Measurements from ENCODE around the gene BCL2L12. TPM values are rescaled to one million over a fixed set of nuclear protein-coding genes. Genes with fewer than 3 reads are reported as not detected.
"Not testable (repeated sequence)": the region's sequence is repeated elsewhere in the genome, so short reads cannot be mapped to it uniquely, and the experiment has no call there.

BCL2L12 gene
- total and polyA plus RNA-seq, 7 experiments from 2014 or later, result 11.3 to 57.2 (median 14.8) TPM

- POLR2A ChIA-PET, result no interaction called here
Measured at GRCh38 chr19:49716154-49716553, 50.4 kb downstream of the BCL2L12 start.

GRCh38 chr19:49718511-49718910 lies 52.8 kb downstream of the BCL2L12 start:
- ChIA-PET POLR2A (interaction anchor here (0.6 to 1.9 kb wide), 9 partner anchors 12 to 351 kb away, joined by 3 to 23 read pairs (median 3); partner anchors contain the start of genes AP2A1, ATF5 and PRMT1), CTCF (interaction anchor here (0.7 to 0.8 kb wide), 2 partner anchors 218 to 520 kb away, joined by 5 to 6 read pairs; no protein-coding TSS in a partner anchor)
- intact Hi-C loops (cut with micrococcal nuclease), result loop anchor here in 1 of 2 donors (5.0 kb wide), 1 partner anchor 174 kb away; no protein-coding TSS in a partner anchor

More at GRCh38 chr19:49716154-49716553, 50.4 kb downstream of the BCL2L12 start:
- Histone ChIP-seq H3K27me3 (ENCODE audit: control insufficient read depth in 2 of 2, insufficient read depth in 2 of 2, low read length in 2 of 2) (no peaks in the 10 kb centered on the region), H3K9me3 (ENCODE audit: control insufficient read depth in 2 of 3, low read length in 3 of 3) (no peaks in the 10 kb centered on the region), H3K4me1 (ENCODE audit: control insufficient read depth in 2 of 2, insufficient read depth in 2 of 2, low read length in 2 of 2) (peaks cover 6 to 9% of the 10 kb centered on the region in 2 donors), H3K27ac (ENCODE audit: low read depth, low read length) (no peak overlapping the region), H3K36me3 (ENCODE audit: control insufficient read depth in 2 of 3, insufficient read depth in 3 of 3, low read length in 3 of 3) (no peaks in the 10 kb centered on the region), H3K4me3 (ENCODE audit: low read length) (no peak overlapping the region)
- Mint-ChIP-seq H3K9me3 (no peaks in the 10 kb centered on the region), H3K36me3 (peaks cover 0 to 14% (median 5%) of the 10 kb centered on the region in 5 donors), H3K4me1 (peaks cover 7 to 18% (median 11%) of the 10 kb centered on the region in 7 donors), H3K4me3 (peak overlapping the region in 1 of 10 donors; percentile 34), H3K27ac (peak overlapping the region in 3 of 9 donors; percentile 41 to 43 (median 43)), H3K27me3 (no peaks in the 10 kb centered on the region)
- CTCF ChIA-PET, result interaction anchor here (0.6 to 1.6 kb wide), 4 partner anchors 15 to 1132 kb away, joined by 3 to 4 read pairs (median 3); no protein-coding TSS in a partner anchor
- DNase-seq (no peak), ATAC-seq (no peak)
- intact Hi-C loops (cut with micrococcal nuclease), result loop anchor here in 1 of 2 donors (2.0 to 5.0 kb wide), 3 partner anchors 25 to 176 kb away; partner anchors contain the start of genes CPT1C and PTOV1

GRCh38 chr19:49718991-49719390 lies 53.3 kb downstream of the BCL2L12 start:
- no peaks in the 10 kb centered on the region for H3K36me3 ChIP-seq (ENCODE audit: control insufficient read depth in 2 of 3, insufficient read depth in 3 of 3, low read length in 3 of 3)
- H3K36me3 Mint-ChIP-seq, result peaks cover 0 to 24% (median 5%) of the 10 kb centered on the region in 5 donors
- H3K9me3 ChIP-seq (ENCODE audit: control insufficient read depth in 2 of 3, low read length in 3 of 3), result no peaks in the 10 kb centered on the region
- no peak for ATAC-seq
- peak overlapping the region in 8 of 9 donors; percentile 8 to 97 (median 70) for H3K27ac Mint-ChIP-seq
- H3K4me1 Mint-ChIP-seq, result peaks cover 7 to 15% (median 11%) of the 10 kb centered on the region in 7 donors
- H3K4me3 Mint-ChIP-seq, result peak overlapping the region in 9 of 10 donors; percentile 31 to 95 (median 60)
- H3K27me3 Mint-ChIP-seq, result no peaks in the 10 kb centered on the region
- ChIA-PET CTCF (interaction anchor here (0.7 kb wide), 1 partner anchor 216 kb away, joined by 3 read pairs; no protein-coding TSS in a partner anchor), POLR2A (interaction anchor here (0.6 kb wide), 1 partner anchor 352 kb away, joined by 3 read pairs; no protein-coding TSS in a partner anchor)
- no peaks in the 10 kb centered on the region for H3K27me3 ChIP-seq (ENCODE audit: control insufficient read depth in 2 of 2, insufficient read depth in 2 of 2, low read length in 2 of 2)
- no peak for DNase-seq
- no peak overlapping the region for H3K27ac ChIP-seq (ENCODE audit: low read depth, low read length)
- intact Hi-C loops (cut with micrococcal nuclease), result loop anchor here in 1 of 2 donors (5.0 kb wide), 1 partner anchor 173 kb away; no protein-coding TSS in a partner anchor
- H3K4me1 ChIP-seq (ENCODE audit: control insufficient read depth in 2 of 2, insufficient read depth in 2 of 2, low read length in 2 of 2), result peaks cover 6 to 9% of the 10 kb centered on the region in 2 donors
- no peak overlapping the region for H3K4me3 ChIP-seq (ENCODE audit: low read length)
- no peaks in the 10 kb centered on the region for H3K9me3 Mint-ChIP-seq

More at GRCh38 chr19:49718511-49718910, 52.8 kb downstream of the BCL2L12 start:
- no peak overlapping the region for H3K27ac ChIP-seq (ENCODE audit: low read depth, low read length)
- ATAC-seq, result no peak
- H3K9me3 ChIP-seq (ENCODE audit: control insufficient read depth in 2 of 3, low read length in 3 of 3), result no peaks in the 10 kb centered on the region
- no peaks in the 10 kb centered on the region for H3K27me3 ChIP-seq (ENCODE audit: control insufficient read depth in 2 of 2, insufficient read depth in 2 of 2, low read length in 2 of 2)
- H3K4me1 Mint-ChIP-seq, result peaks cover 7 to 15% (median 11%) of the 10 kb centered on the region in 7 donors
- peaks cover 0 to 23% (median 5%) of the 10 kb centered on the region in 5 donors for H3K36me3 Mint-ChIP-seq
- no peaks in the 10 kb centered on the region for H3K27me3 Mint-ChIP-seq
- no peak overlapping the region for H3K4me3 ChIP-seq (ENCODE audit: low read length)
- peak overlapping the region; percentile 8 to 97 (median 81) for H3K27ac Mint-ChIP-seq
- H3K36me3 ChIP-seq (ENCODE audit: control insufficient read depth in 2 of 3, insufficient read depth in 3 of 3, low read length in 3 of 3), result no peaks in the 10 kb centered on the region
- peaks cover 6 to 9% of the 10 kb centered on the region in 2 donors for H3K4me1 ChIP-seq (ENCODE audit: control insufficient read depth in 2 of 2, insufficient read depth in 2 of 2, low read length in 2 of 2)
- no peaks in the 10 kb centered on the region for H3K9me3 Mint-ChIP-seq
- DNase-seq, result no peak
- peak overlapping the region; percentile 23 to 96 (median 77) for H3K4me3 Mint-ChIP-seq

- H3K4me1 Mint-ChIP-seq, result peaks cover 7 to 15% (median 11%) of the 10 kb centered on the region in 7 donors
- H3K9me3 Mint-ChIP-seq; H3K36me3 ChIP-seq (ENCODE audit: control insufficient read depth in 2 of 3, insufficient read depth in 3 of 3, low read length in 3 of 3); H3K4me1 ChIP-seq (ENCODE audit: control insufficient read depth in 2 of 2, insufficient read depth in 2 of 2, low read length in 2 of 2); H3K27ac ChIP-seq (ENCODE audit: low read depth, low read length); DNase-seq; H3K27me3 Mint-ChIP-seq; H3K9me3 ChIP-seq (ENCODE audit: control insufficient read depth in 2 of 3, low read length in 3 of 3); H3K27me3 ChIP-seq (ENCODE audit: control insufficient read depth in 2 of 2, insufficient read depth in 2 of 2, low read length in 2 of 2); H3K4me3 ChIP-seq (ENCODE audit: low read length); ATAC-seq: not testable (repeated sequence)
- intact Hi-C loops (cut with micrococcal nuclease), result loop anchor here in 1 of 2 donors (5.0 kb wide), 1 partner anchor 173 kb away; no protein-coding TSS in a partner anchor
- ChIA-PET CTCF (interaction anchor here (0.7 kb wide), 1 partner anchor 216 kb away, joined by 3 read pairs; no protein-coding TSS in a partner anchor), POLR2A (interaction anchor here (0.6 kb wide), 1 partner anchor 352 kb away, joined by 3 read pairs; no protein-coding TSS in a partner anchor)
- H3K4me3 Mint-ChIP-seq, result peak overlapping the region in 6 of 10 donors; percentile 6 to 95 (median 52)
- peaks cover 0 to 27% (median 5%) of the 10 kb centered on the region in 5 donors for H3K36me3 Mint-ChIP-seq
- peak overlapping the region in 6 of 9 donors; percentile 2 to 97 (median 70) for H3K27ac Mint-ChIP-seq
Measured at GRCh38 chr19:49719420-49719819, 53.7 kb downstream of the BCL2L12 start.

Small RNA genes lying within 50 kb of the gene (microRNA-seq; reads per million reads assigned to microRNA genes)
- not detected for gene MIR5088 (ENCODE audit: borderline microRNAs expressed)

Other genes with a start within 250 kb of the BCL2L12 start
- not detected for gene PTH2, start 242.5 kb upstream of the BCL2L12 start, total RNA-seq
- not detected for gene PTH2, start 242.5 kb upstream of the BCL2L12 start, polyA plus RNA-seq
- not detected for gene GFY, start 240.5 kb upstream of the BCL2L12 start, total RNA-seq
- gene GFY, start 240.5 kb upstream of the BCL2L12 start, polyA plus RNA-seq, result not detected
- under 1 TPM in 2 of 5 experiments, not detected in 3; 0.12 to 0.22 TPM for gene SLC17A7, start 224.4 kb upstream of the BCL2L12 start, total RNA-seq
- gene SLC17A7, start 224.4 kb upstream of the BCL2L12 start, polyA plus RNA-seq, result not detected
- 100 to 1,000 TPM; 136 to 183 (median 159) TPM for gene PIH1D1, start 214.1 kb upstream of the BCL2L12 start, total RNA-seq
- gene PIH1D1, start 214.1 kb upstream of the BCL2L12 start, polyA plus RNA-seq, result 10 to 100 TPM; 62.7 to 91.8 TPM
- 10 to 100 TPM; 27.6 to 38.1 (median 33.3) TPM for gene ALDH16A1, start 212.7 kb upstream of the BCL2L12 start, total RNA-seq
- 10 to 100 TPM; 28.3 to 37.8 TPM for gene ALDH16A1, start 212.7 kb upstream of the BCL2L12 start, polyA plus RNA-seq
- 100 to 1,000 TPM in 3 of 5 experiments, 10 to 100 TPM in 2; 90.6 to 401 (median 280) TPM for gene FLT3LG, start 191.7 kb upstream of the BCL2L12 start, total RNA-seq
- 100 to 1,000 TPM; 148 to 168 TPM for gene FLT3LG, start 191.7 kb upstream of the BCL2L12 start, polyA plus RNA-seq
- 1,000 to 10,000 TPM; 2,467 to 6,044 (median 5,762) TPM for gene RPL13A, start 178.3 kb upstream of the BCL2L12 start, total RNA-seq
- gene RPL13A, start 178.3 kb upstream of the BCL2L12 start, polyA plus RNA-seq, result 1,000 to 10,000 TPM; 3,356 to 4,438 TPM
- 1,000 to 10,000 TPM; 2,065 to 3,362 (median 2,972) TPM for gene RPS11, start 169.5 kb upstream of the BCL2L12 start, total RNA-seq
- 1,000 to 10,000 TPM; 2,125 to 2,254 TPM for gene RPS11, start 169.5 kb upstream of the BCL2L12 start, polyA plus RNA-seq
- gene FCGRT, start 153.3 kb upstream of the BCL2L12 start, total RNA-seq, result 100 to 1,000 TPM in 1 of 5 experiments, 10 to 100 TPM in 3, 1 to 10 TPM in 1; 8.2 to 177 (median 47.5) TPM
- gene FCGRT, start 153.3 kb upstream of the BCL2L12 start, polyA plus RNA-seq, result 100 to 1,000 TPM; 117 to 129 TPM
- 10 to 100 TPM in 1 of 5 experiments, 1 to 10 TPM in 4; 1.9 to 14.5 (median 3.5) TPM for gene RCN3, start 137.9 kb upstream of the BCL2L12 start, total RNA-seq
- 10 to 100 TPM in 1 of 2 donors, 1 to 10 TPM in 1; 6.9 to 12.3 TPM for gene RCN3, start 137.9 kb upstream of the BCL2L12 start, polyA plus RNA-seq
- 100 to 1,000 TPM; 222 to 267 (median 228) TPM for gene NOSIP, start 85.4 kb upstream of the BCL2L12 start, total RNA-seq
- gene NOSIP, start 85.4 kb upstream of the BCL2L12 start, polyA plus RNA-seq, result 1,000 to 10,000 TPM in 1 of 2 donors, 100 to 1,000 TPM in 1; 933 to 1,232 TPM
- gene PRRG2, start 84.6 kb upstream of the BCL2L12 start, total RNA-seq, result 1 to 10 TPM in 2 of 5 experiments, under 1 TPM in 3; 0.44 to 2.9 (median 0.58) TPM
- under 1 TPM in 1 of 2 donors, not detected in 1; 0.30 TPM for gene PRRG2, start 84.6 kb upstream of the BCL2L12 start, polyA plus RNA-seq
- gene PRR12, start 74.8 kb upstream of the BCL2L12 start, total RNA-seq, result 10 to 100 TPM; 45.6 to 69.4 (median 60.0) TPM
- gene PRR12, start 74.8 kb upstream of the BCL2L12 start, polyA plus RNA-seq, result under 1 TPM; 0.25 to 0.74 TPM
- gene RRAS, start 25.8 kb upstream of the BCL2L12 start, total RNA-seq, result 10 to 100 TPM; 11.0 to 18.6 (median 13.8) TPM
- 10 to 100 TPM; 31.8 to 37.0 TPM for gene RRAS, start 25.8 kb upstream of the BCL2L12 start, polyA plus RNA-seq
- gene SCAF1, start 23.7 kb upstream of the BCL2L12 start, total RNA-seq, result 10 to 100 TPM; 35.0 to 74.9 (median 48.8) TPM
- gene SCAF1, start 23.7 kb upstream of the BCL2L12 start, polyA plus RNA-seq, result 1 to 10 TPM; 1.4 to 3.7 TPM
- gene IRF3, start 76 bp upstream of the BCL2L12 start, total RNA-seq, result 100 to 1,000 TPM; 176 to 346 (median 212) TPM
- gene IRF3, start 76 bp upstream of the BCL2L12 start, polyA plus RNA-seq, result 10 to 100 TPM; 55.5 to 80.7 TPM
- 100 to 1,000 TPM in 1 of 5 experiments, 10 to 100 TPM in 4; 73.1 to 169 (median 95.3) TPM for gene PRMT1, start 11.3 kb downstream of the BCL2L12 start, total RNA-seq
- 100 to 1,000 TPM; 126 to 145 TPM for gene PRMT1, start 11.3 kb downstream of the BCL2L12 start, polyA plus RNA-seq
- gene ADM5, start 23.7 kb downstream of the BCL2L12 start, total RNA-seq, result 1 to 10 TPM; 2.8 to 7.5 (median 4.6) TPM
- under 1 TPM in 1 of 2 donors, not detected in 1; 0.34 TPM for gene ADM5, start 23.7 kb downstream of the BCL2L12 start, polyA plus RNA-seq
- gene CPT1C, start 25.2 kb downstream of the BCL2L12 start, total RNA-seq, result 1 to 10 TPM in 4 of 5 experiments, under 1 TPM in 1; 0.96 to 6.0 (median 1.5) TPM
- 1 to 10 TPM in 1 of 2 donors, not detected in 1; 1.7 TPM for gene CPT1C, start 25.2 kb downstream of the BCL2L12 start, polyA plus RNA-seq
- 1 to 10 TPM; 1.4 to 3.6 (median 2.8) TPM for gene TSKS, start 97.4 kb downstream of the BCL2L12 start, total RNA-seq
- gene TSKS, start 97.4 kb downstream of the BCL2L12 start, polyA plus RNA-seq, result 1 to 10 TPM in 1 of 2 donors, under 1 TPM in 1; 0.51 to 1.1 TPM
- gene AP2A1, start 101.1 kb downstream of the BCL2L12 start, total RNA-seq, result 10 to 100 TPM; 38.2 to 83.3 (median 56.7) TPM
- 1 to 10 TPM; 3.8 to 8.3 TPM for gene AP2A1, start 101.1 kb downstream of the BCL2L12 start, polyA plus RNA-seq
- 10 to 100 TPM; 16.0 to 28.4 (median 26.8) TPM for gene FUZ, start 147.4 kb downstream of the BCL2L12 start, total RNA-seq
- gene FUZ, start 147.4 kb downstream of the BCL2L12 start, polyA plus RNA-seq, result 1 to 10 TPM; 3.8 to 6.3 TPM
- gene MED25, start 152.4 kb downstream of the BCL2L12 start, total RNA-seq, result 10 to 100 TPM; 36.8 to 75.2 (median 55.4) TPM
- 10 to 100 TPM; 10.8 to 16.7 TPM for gene MED25, start 152.4 kb downstream of the BCL2L12 start, polyA plus RNA-seq
- gene PTOV1, start 185.2 kb downstream of the BCL2L12 start, total RNA-seq, result 100 to 1,000 TPM in 4 of 5 experiments, 10 to 100 TPM in 1; 92.8 to 170 (median 160) TPM
- 10 to 100 TPM; 49.0 to 68.6 TPM for gene PTOV1, start 185.2 kb downstream of the BCL2L12 start, polyA plus RNA-seq
- gene PNKP, start 201.6 kb downstream of the BCL2L12 start, total RNA-seq, result 100 to 1,000 TPM; 141 to 174 (median 154) TPM
- gene PNKP, start 201.6 kb downstream of the BCL2L12 start, polyA plus RNA-seq, result 10 to 100 TPM; 19.4 to 24.8 TPM
- 10 to 100 TPM; 15.9 to 25.7 (median 21.2) TPM for gene AKT1S1, start 211.4 kb downstream of the BCL2L12 start, total RNA-seq
- 1 to 10 TPM; 4.7 to 5.8 TPM for gene AKT1S1, start 211.4 kb downstream of the BCL2L12 start, polyA plus RNA-seq
- 100 to 1,000 TPM in 1 of 5 experiments, 10 to 100 TPM in 4; 42.9 to 106 (median 53.0) TPM for gene TBC1D17, start 211.8 kb downstream of the BCL2L12 start, total RNA-seq
- 10 to 100 TPM; 11.6 to 22.2 TPM for gene TBC1D17, start 211.8 kb downstream of the BCL2L12 start, polyA plus RNA-seq
- 1 to 10 TPM; 1.2 to 6.8 (median 1.9) TPM for gene IL4I1, start 231.0 kb downstream of the BCL2L12 start, total RNA-seq
- not detected for gene IL4I1, start 231.0 kb downstream of the BCL2L12 start, polyA plus RNA-seq

Measured in naive thymus-derived CD4-positive, alpha-beta T cell (primary cell).